H1 (cell line): ENCODE data around the gene CYB5R3. TPM values are rescaled to one million over a fixed set of nuclear protein-coding genes. Genes with fewer than 3 reads are reported as not detected.

Experiments used
- CTCF ChIA-PET: fragments of 300-600 bp; sonication (Branson Sonifier 250); formaldehyde crosslinking; loops from one replicate; lab custom pipeline; 2021; ENCODE audit not compliant: partially characterized antibody; lab: Charles Lee
- POLR2A ChIA-PET: fragments of 300-600 bp; sonication (Branson Sonifier 250); formaldehyde crosslinking; loops from one replicate; lab custom pipeline; 2021; ENCODE audit warnings: inconsistent platforms; ENCODE audit not compliant: partially characterized antibody; lab: Charles Lee
- DNase-seq, 2 experiments: peaks; one replicate each; pipeline versions ENCODE4 v3.0.0 to v3.0.0-alpha.2; 2010 to 2022; ENCODE audit warnings: low spot score in 2 of 2, low read depth in 1 of 2, mixed read lengths in 1 of 2
- FAIRE-seq: peaks from 2 replicates; lab custom pipeline; 2011; peaks lifted over from hg19 to GRCh38; lab: Jason Lieb, UNC
- H2AFZ ChIP-seq: 2 replicates; pipeline ENCODE4 v1.8.1; 2012; ENCODE audit warnings: low read length, inconsistent platforms
- H2AK5ac ChIP-seq: 2 replicates; pipeline ENCODE4 v1.6.1; 2013; ENCODE audit warnings: low read depth, low read length
- H2BK120ac ChIP-seq: replicated peaks from 2 replicates; pipeline ENCODE3; 2013; ENCODE audit warnings: low read depth, low read length, inconsistent platforms
- H2BK12ac ChIP-seq: 2 replicates; pipeline ENCODE4 v1.6.1; 2013; ENCODE audit warnings: low read depth, low read length
- H2BK15ac ChIP-seq: 2 replicates; pipeline ENCODE4 v1.6.1; 2013; ENCODE audit warnings: low read length
- H2BK20ac ChIP-seq: 2 replicates; pipeline ENCODE4 v1.6.1; 2013; ENCODE audit warnings: low read length
- H2BK5ac ChIP-seq: 2 replicates; pipeline ENCODE4 v1.6.1; 2013; ENCODE audit warnings: low read depth, low read length
- H3K14ac ChIP-seq: 2 replicates; pipeline ENCODE4 v1.6.1; 2013; ENCODE audit warnings: inconsistent platforms; ENCODE audit not compliant: insufficient read length
- H3K18ac ChIP-seq: 2 replicates; pipeline ENCODE4 v1.6.1; 2013; ENCODE audit warnings: low read length; ENCODE audit errors: extremely low read depth
- H3K23ac ChIP-seq: 2 replicates; pipeline ENCODE4 v1.6.1; 2013; ENCODE audit warnings: inconsistent platforms; ENCODE audit not compliant: insufficient read length
- H3K23me2 ChIP-seq: 2 replicates; pipeline ENCODE4 v1.6.1; 2013; ENCODE audit warnings: low read depth, low read length
- H3K27ac ChIP-seq: 2 replicates; pipeline ENCODE4 v1.6.1; 2011; ENCODE audit warnings: low read depth, low read length, inconsistent platforms
- H3K27me3 ChIP-seq, 4 experiments: replicated peaks in 1 of 4; 1 replicate in 1 of 4; 2 replicates in 3 of 4; pipeline versions ENCODE4 v1.6.1 to v1.8.1; 2011 to 2013; ENCODE audit warnings: low read length in 3 of 4, mild to moderate bottlenecking in 3 of 4, inconsistent platforms in 2 of 4, mixed read lengths in 2 of 4, moderate library complexity in 1 of 4; ENCODE audit not compliant: control insufficient read depth in 3 of 4, insufficient read depth in 3 of 4; ENCODE audit errors: extremely low read depth in 1 of 4
- H3K36me3 ChIP-seq, 4 experiments: 2 replicates each; pipeline versions ENCODE4 v1.6.1 to v1.8.1; 2011 to 2013; ENCODE audit warnings: mild to moderate bottlenecking in 4 of 4, low read length in 3 of 4, moderate library complexity in 2 of 4, control low read depth in 1 of 4, inconsistent platforms in 1 of 4; ENCODE audit not compliant: insufficient read depth in 4 of 4, control insufficient read depth in 2 of 4
- H3K4ac ChIP-seq: replicated peaks from 2 replicates; pipeline ENCODE3; 2013; ENCODE audit warnings: low read length, low read depth, mixed read lengths, inconsistent platforms; ENCODE audit not compliant: insufficient read length
- H3K4me1 ChIP-seq, 4 experiments: replicated peaks in 1 of 4; 1 replicate in 1 of 4; 2 replicates in 3 of 4; pipeline versions ENCODE4 v1.6.1 to v1.8.1; 2011 to 2013; ENCODE audit warnings: low read length in 3 of 4, inconsistent platforms in 2 of 4, mixed read lengths in 1 of 4; ENCODE audit not compliant: insufficient read depth in 4 of 4, control insufficient read depth in 3 of 4
- H3K4me2 ChIP-seq, 2 experiments: 2 replicates each; pipeline versions ENCODE4 v1.6.1 to v1.8.1; 2011 to 2013; ENCODE audit warnings: low read depth in 2 of 2, low read length in 2 of 2, control low read depth in 1 of 2, inconsistent platforms in 1 of 2, mild to moderate bottlenecking in 1 of 2; ENCODE audit not compliant: insufficient read depth in 1 of 2
- H3K4me3 ChIP-seq, 4 experiments: fragments of 200-600, 300-600 bp in 1 of 4; sonication (generic), shearing (Covaris generic), sonication (Bioruptor Twin) in 1 of 4; 2 replicates each; pipeline versions ENCODE4 v1.5.1 to v1.8.1; 2011 to 2016; ENCODE audit warnings: low read length in 4 of 4, low read depth in 3 of 4, control low read depth in 2 of 4, inconsistent platforms in 2 of 4, mild to moderate bottlenecking in 2 of 4, mixed read lengths in 1 of 4, moderate library complexity in 1 of 4; ENCODE audit not compliant: insufficient read depth in 2 of 4; ENCODE audit errors: extremely low read depth in 1 of 4
- H3K56ac ChIP-seq: replicated peaks from 2 replicates; pipeline ENCODE3; 2013; ENCODE audit warnings: low read depth, mild to moderate bottlenecking, mixed read lengths, low read length, inconsistent platforms; ENCODE audit not compliant: insufficient read length
- H3K79me1 ChIP-seq: 2 replicates; pipeline ENCODE4 v1.6.1; 2013; ENCODE audit warnings: low read depth, low read length, control low read depth
- H3K79me2 ChIP-seq, 2 experiments: 2 replicates each; pipeline versions ENCODE4 v1.6.1 to v1.8.1; 2012 to 2013; ENCODE audit warnings: low read length in 2 of 2, mild to moderate bottlenecking in 2 of 2, inconsistent platforms in 1 of 2; ENCODE audit not compliant: insufficient read depth in 2 of 2, control insufficient read depth in 1 of 2
- H3K9ac ChIP-seq, 4 experiments: replicated peaks in 1 of 4; 1 replicate in 1 of 4; 2 replicates in 3 of 4; pipeline versions ENCODE4 v1.6.1 to v1.8.1; 2011 to 2013; ENCODE audit warnings: low read depth in 3 of 4, low read length in 3 of 4, control low read depth in 2 of 4, mild to moderate bottlenecking in 2 of 4, moderate library complexity in 2 of 4, inconsistent platforms in 1 of 4; ENCODE audit errors: extremely low read depth in 1 of 4
- H3K9me3 ChIP-seq, 2 experiments: 2 replicates each; pipeline versions ENCODE4 v1.6.1 to v1.8.1; 2012 to 2013; ENCODE audit warnings: mild to moderate bottlenecking in 2 of 2, moderate library complexity in 2 of 2, control low read depth in 1 of 2, inconsistent platforms in 1 of 2, low read depth in 1 of 2, low read length in 1 of 2, mixed read lengths in 1 of 2; ENCODE audit not compliant: insufficient read depth in 2 of 2
- H4K20me1 ChIP-seq, 2 experiments: replicated peaks in 1 of 2; 2 replicates each; pipeline versions ENCODE3 to v1.8.1; 2011 to 2013; ENCODE audit warnings: inconsistent platforms in 2 of 2, low read length in 2 of 2, mild to moderate bottlenecking in 1 of 2; ENCODE audit not compliant: insufficient read depth in 2 of 2, control insufficient read depth in 1 of 2
- H4K5ac ChIP-seq: 2 replicates; pipeline ENCODE4 v1.6.1; 2013; ENCODE audit warnings: low read length, low read depth, mixed read lengths, inconsistent platforms; ENCODE audit not compliant: insufficient read length
- H4K8ac ChIP-seq: 2 replicates; pipeline ENCODE4 v1.8.0; 2013; ENCODE audit warnings: mild to moderate bottlenecking, moderate library complexity, low read length, inconsistent platforms; ENCODE audit not compliant: insufficient read depth; ENCODE audit errors: extremely low read depth
- H4K91ac ChIP-seq: replicated peaks from 2 replicates; pipeline ENCODE3; 2013; ENCODE audit warnings: low read length, mixed read lengths, inconsistent platforms; ENCODE audit not compliant: insufficient read length
- BRCA1 ChIP-seq: IDR thresholded peaks from 2 replicates; pipeline ENCODE4 v1.6.1; 2012; ENCODE audit warnings: low read depth, low read length, improper control_type of control experiment
- CTCF ChIP-seq, 3 experiments: IDR thresholded peaks; 1 replicate in 2 of 3; 2 replicates in 1 of 3; pipeline versions ENCODE4 v1.5.1 to v1.6.1; 2011; ENCODE audit warnings: low read length in 3 of 3, mild to moderate bottlenecking in 3 of 3, inconsistent platforms in 2 of 3, low read depth in 1 of 3, moderate library complexity in 1 of 3; ENCODE audit not compliant: insufficient read depth in 1 of 3; ENCODE audit errors: control extremely low read depth in 1 of 3
- GABPA ChIP-seq: IDR thresholded peaks from 2 replicates; pipeline ENCODE4 v1.6.1; 2011; ENCODE audit warnings: mild to moderate bottlenecking, low read length, moderate library complexity, borderline replicate concordance; ENCODE audit not compliant: insufficient read depth
- POLR2A ChIP-seq, 2 experiments: IDR thresholded peaks; 1 replicate in 1 of 2; 2 replicates in 1 of 2; pipeline ENCODE4 v1.6.1; 2011; ENCODE audit warnings: low read depth in 2 of 2, low read length in 2 of 2, mild to moderate bottlenecking in 2 of 2; ENCODE audit errors: control extremely low read depth in 1 of 2
- POU5F1 ChIP-seq: IDR thresholded peaks from 2 replicates; pipeline ENCODE4 v1.6.1; 2011; ENCODE audit warnings: low read depth, mild to moderate bottlenecking, low read length, moderate library complexity
- RAD21 ChIP-seq, 2 experiments: IDR thresholded peaks in 1 of 2; conservative IDR thresholded peaks in 1 of 2; 2 replicates each; pipeline ENCODE4 v1.6.1; 2011; ENCODE audit warnings: low read depth in 2 of 2, low read length in 2 of 2, improper control_type of control experiment in 1 of 2, inconsistent platforms in 1 of 2, mild to moderate bottlenecking in 1 of 2, moderate library complexity in 1 of 2
- RFX5 ChIP-seq: IDR thresholded peaks from 2 replicates; pipeline ENCODE4 v1.6.1; 2011; ENCODE audit warnings: low read depth, low read length, improper control_type of control experiment, borderline replicate concordance
- SIRT6 ChIP-seq: IDR thresholded peaks from one replicate; pipeline ENCODE4 v1.7.1; 2012; ENCODE audit warnings: low read length, inconsistent platforms
- TAF1 ChIP-seq: IDR thresholded peaks from 2 replicates; pipeline ENCODE4 v1.6.1; 2011; ENCODE audit warnings: mild to moderate bottlenecking, low read depth, low read length
- WGBS, 2 experiments: shearing (Covaris generic) in 1 of 2; methylation state at CpG; one replicate each; pipeline versions ENCODE4 v1.1.6 to v1.1.7; 2013 to 2015; ENCODE audit warnings: low lambda C conversion rate in 2 of 2, mixed read lengths in 2 of 2, inconsistent platforms in 1 of 2, low coverage in 1 of 2, missing lambda C conversion rate in 1 of 2; ENCODE audit not compliant: insufficient replicate concordance in 2 of 2, insufficient coverage in 1 of 2, insufficient read length in 1 of 2; ENCODE audit errors: extremely low coverage in 1 of 2, missing lambda C conversion rate in 1 of 2; 5-methylcytosine and 5-hydroxymethylcytosine counted together
- polyA plus RNA-seq, 7 experiments: library from polyadenylated mRNA; depleted of rRNA in 3 of 7; stranded (reverse) in 5 of 7; unstranded in 2 of 7; fragments of >200 nt in 5 of 7; fragments of 200-250 nt in 2 of 7; gene quantifications; 1 replicate in 5 of 7; 2 replicates in 1 of 7; 4 replicates in 1 of 7; pipeline versions ENCODE4 v1.2.1 to v1.2.3, GENCODE V29; 2011 to 2013; ENCODE audit warnings: missing spikeins in 2 of 7, mixed read lengths in 2 of 7
- total RNA-seq: library from RNA; stranded (reverse); fragmentation: NEBNext Ultra II Directional; extraction: Animal tissue kit (Norgen Biotek cat#: 25700); gene quantifications from 2 replicates; pipeline ENCODE4 v1.2.1, GENCODE V29; 2021

The CYB5R3 gene
- total and polyA plus RNA-seq, 2 of the 8 experiments (the other 6 are each of a cell fraction or from before 2014, with no cell fraction given) = 75.3 to 113 TPM

GRCh38 chr22:42692239-42693054 lies 43.3 kb upstream of the CYB5R3 start:
- Histone ChIP-seq H2BK5ac (no peak overlapping the region), H3K4me1 (peaks cover 0 to 8% (median 3%) of the 10 kb centered on the region in 4 experiments; a peak in 5 of 7 replicates), H4K5ac (no peak overlapping the region), H3K23me2 (no peaks in the 10 kb centered on the region; the same call in 1 of the 2 replicates), H3K56ac (no peak overlapping the region), H3K9me3 (no peaks in the 10 kb centered on the region), H2AFZ (no peak overlapping the region), H3K9ac (no peak overlapping the region), H3K4ac (no peak overlapping the region), H3K27ac (no peak overlapping the region; the same call in 1 of the 2 replicates), H3K79me1 (no peaks in the 10 kb centered on the region; the same call in 1 of the 2 replicates), H3K14ac (no peak overlapping the region), H3K79me2 (no peaks in the 10 kb centered on the region), H4K20me1 (no peaks in the 10 kb centered on the region), H3K4me3 (no peak overlapping the region), H2AK5ac (no peak overlapping the region), H3K36me3 (no peaks in the 10 kb centered on the region), H3K23ac (no peak overlapping the region), H3K18ac (no peak overlapping the region), H4K91ac (no peak overlapping the region), H3K4me2 (no peak overlapping the region), H2BK120ac (no peak overlapping the region), H2BK15ac (no peak overlapping the region), H2BK12ac (no peak overlapping the region), H4K8ac (0 out of 2 replicates have a peak overlapping the region, but pooled peaks have one; percentile 40), H2BK20ac (no peak overlapping the region), H3K27me3 (no peaks in the 10 kb centered on the region)
- ChIA-PET POLR2A (interaction anchor here (1.0 kb wide), 1 partner anchor 49 kb away, joined by 3 read pairs; no protein-coding TSS in a partner anchor), CTCF (interaction anchor here (0.7 to 1.1 kb wide), 2 partner anchors 29 to 61 kb away, joined by 3 to 4 read pairs; no protein-coding TSS in a partner anchor)
- WGBS, 2 experiments = 90% methylated on average over 21 of the region's 32 CpGs; no CpG with 5 or more reads in 1 of the 2 experiments
- DNase-seq (no peak), FAIRE-seq (no peak)
- TF ChIP-seq GABPA (no peak), RAD21 (IDR thresholded peaks at IDR 0.05 in 1 of 2, conservative IDR thresholded peaks at IDR 0.05 in 1 of 2; ENCODE audit: low read depth in 2 of 2, low read length in 2 of 2) (peak; percentile 56 to 67), BRCA1 (no peak), CTCF (IDR thresholded peaks at IDR 0.05; ENCODE audit: control extremely low read depth in 1 of 3, insufficient read depth in 1 of 3, low read depth in 1 of 3, low read length in 3 of 3) (peak; percentile 52 to 67 (median 59)), POU5F1 (no peak), RFX5 (no peak), POLR2A (IDR thresholded peaks at IDR 0.05; ENCODE audit: control extremely low read depth in 1 of 2, low read depth in 2 of 2, low read length in 2 of 2) (no peak), SIRT6 (no peak), TAF1 (no peak)
